Natural killer cell (primary cell): ENCODE results near the gene ANKRD13A. TPM values are rescaled to one million over a fixed set of nuclear protein-coding genes. Genes with fewer than 3 reads are reported as not detected.

Source experiments
- ATAC-seq, 3 donors: fragments of 150-1000 bp in 2 of 3; fragments of 200-7000 bp in 1 of 3; cut with Tn5 transposase; 1 replicate in 1 of 3; 2 replicates in 2 of 3; pipeline ENCODE4 v1.10.0; 2021; ENCODE audit warnings: mild to moderate bottlenecking in 2 of 3, moderate library complexity in 2 of 3
- DNase-seq, 2 donors: peaks; one replicate each; pipeline versions ENCODE4 v3.0.0 to v3.0.0-alpha.2; 2013 to 2021; ENCODE audit warnings: mixed read lengths in 1 of 2
- H3K27ac ChIP-seq: one replicate; pipeline ENCODE4 v1.5.1; 2013; ENCODE audit warnings: mild to moderate bottlenecking, low read length
- H3K27me3 ChIP-seq: one replicate; pipeline ENCODE4 v1.6.1; 2013; ENCODE audit warnings: low read length; ENCODE audit not compliant: control insufficient read depth, insufficient read depth
- H3K36me3 ChIP-seq: one replicate; pipeline ENCODE4 v1.6.1; 2013; ENCODE audit warnings: low read length; ENCODE audit not compliant: control insufficient read depth, insufficient read depth
- H3K4me1 ChIP-seq: one replicate; pipeline ENCODE4 v1.6.1; 2013; ENCODE audit warnings: low read length; ENCODE audit not compliant: control insufficient read depth, insufficient read depth
- H3K4me3 ChIP-seq: one replicate; pipeline ENCODE4 v1.5.1; 2013; ENCODE audit warnings: low read length
- H3K9me3 ChIP-seq: one replicate; pipeline ENCODE4 v1.6.1; 2013; ENCODE audit warnings: low read length; ENCODE audit not compliant: control insufficient read depth, insufficient read depth
- H3K27ac Mint-ChIP-seq, 2 donors: one replicate each; pipeline ENCODE4 v1.8.0; 2022; ENCODE audit warnings: mild to moderate bottlenecking in 2 of 2, mixed read lengths in 2 of 2, moderate library complexity in 1 of 2
- H3K27me3 Mint-ChIP-seq, 2 donors: one replicate each; pipeline ENCODE4 v1.8.0; 2022; ENCODE audit warnings: low read depth in 2 of 2, mixed read lengths in 2 of 2
- H3K36me3 Mint-ChIP-seq: one replicate; pipeline ENCODE4 v1.8.0; 2022; ENCODE audit warnings: mixed read lengths
- H3K4me1 Mint-ChIP-seq, 2 donors: one replicate each; pipeline ENCODE4 v1.8.0; 2022; ENCODE audit warnings: mixed read lengths in 2 of 2
- H3K4me3 Mint-ChIP-seq: one replicate; pipeline ENCODE4 v1.8.0; 2022; ENCODE audit warnings: mild to moderate bottlenecking, moderate library complexity, mixed read lengths
- H3K9me3 Mint-ChIP-seq, 2 donors: one replicate each; pipeline ENCODE4 v1.8.0; 2022; ENCODE audit warnings: mixed read lengths in 2 of 2
- CTCF ChIP-seq: fragments of 200-600 bp; IDR thresholded peaks from one replicate; pipeline ENCODE4 v1.8.0; 2022; ENCODE audit warnings: antibody characterized with exemption
- WGBS: methylation state at CpG from one replicate; pipeline ENCODE4 v1.1.7; 2013; ENCODE audit warnings: missing lambda C conversion rate; ENCODE audit not compliant: insufficient coverage; 5-methylcytosine and 5-hydroxymethylcytosine counted together
- intact Hi-C: fragments of 100-400 bp; cut with micrococcal nuclease; formaldehyde crosslinking; loops from one replicate; pipeline ENCODE4 v1.14.2; 2022
- total RNA-seq, 4 donors: library from RNA; stranded (reverse); fragments of 120-200 nt in 1 of 4; gene quantifications; one replicate each; pipeline versions ENCODE4 v1.2.3 to v1.2.4, GENCODE V29; 2013 to 2022

The ANKRD13A gene
- total RNA-seq, 3 donors from 2014 or later (not counting 1 experiment from before 2014, with no cell fraction given), result 74.9 to 93.6 (median 90.7) TPM

- H3K36me3 Mint-ChIP-seq, result no peaks in the 10 kb centered on the region
- H3K4me3 ChIP-seq, result peak overlapping the region; percentile 93
- no peaks in the 10 kb centered on the region for H3K9me3 ChIP-seq
- ATAC-seq (no peak), DNase-seq (no peak)
- no peaks in the 10 kb centered on the region for H3K9me3 Mint-ChIP-seq
- WGBS, result 0% methylated on average over 6 of the region's 6 CpGs
- H3K4me3 Mint-ChIP-seq, result peak overlapping the region; percentile 89
- H3K27me3 Mint-ChIP-seq, result no peaks in the 10 kb centered on the region
- intact Hi-C loops, result loop anchor here (5.0 to 10.0 kb wide), 5 partner anchors 52 to 423 kb away; partner anchors contain the start of genes C12orf76, FAM222A, GLTP and MMAB
- peak overlapping the region; percentile 90 for H3K27ac ChIP-seq
- no peaks in the 10 kb centered on the region for H3K27me3 ChIP-seq
- peaks cover 29% of the 10 kb centered on the region for H3K4me1 ChIP-seq
- no peak for TF ChIP-seq CTCF
- H3K36me3 ChIP-seq, result peaks cover 16% of the 10 kb centered on the region
- peak overlapping the region; percentile 82 for H3K27ac Mint-ChIP-seq
- peaks cover 52 to 68% of the 10 kb centered on the region in 2 donors for H3K4me1 Mint-ChIP-seq
These were observed 3.9 kb upstream of the ANKRD13A start for GRCh38 chr12:109995361-109995685.

GRCh38 chr12:109995686-109996482 is 3.3 kb upstream of the ANKRD13A start, which contains the start of gene GIT2:
Gene GIT2, minus strand, starts transcription at chr12:109996368. Its CDS starts 144 bp downstream, at chr12:109996224.
- peak; percentile 89 to 98 for DNase-seq
- intact Hi-C loops, result loop anchor here (5.0 to 10.0 kb wide), 5 partner anchors 51 to 424 kb away; partner anchors contain the start of genes C12orf76, FAM222A, GLTP and MMAB
- H3K9me3 Mint-ChIP-seq, result no peaks in the 10 kb centered on the region
- H3K36me3 Mint-ChIP-seq, result no peaks in the 10 kb centered on the region
- peak within 1 kb of the TSS; percentile 93 for H3K4me3 ChIP-seq
- H3K27me3 ChIP-seq, result no peaks in the 10 kb centered on the region
- peaks cover 53 to 67% of the 10 kb centered on the region in 2 donors for H3K4me1 Mint-ChIP-seq
- peak within 1 kb of the TSS; percentile 91 for H3K4me3 Mint-ChIP-seq
- H3K27ac Mint-ChIP-seq, result peak within 1 kb of the TSS; percentile 93 to 96
- no peaks in the 10 kb centered on the region for H3K27me3 Mint-ChIP-seq
- peak within 1 kb of the TSS; percentile 90 for H3K27ac ChIP-seq
- TF ChIP-seq CTCF, result no peak
- no peaks in the 10 kb centered on the region for H3K9me3 ChIP-seq
- peaks cover 11% of the 10 kb centered on the region for H3K36me3 ChIP-seq
- peaks cover 35% of the 10 kb centered on the region for H3K4me1 ChIP-seq
- ATAC-seq, result peak; percentile 67 to 83 (median 77)
- WGBS, result under 1% methylated on average over 65 of the region's 65 CpGs

GRCh38 chr12:109996483-109996853 is 2.8 kb upstream of the ANKRD13A start:
- Histone ChIP-seq H3K27me3 (no peaks in the 10 kb centered on the region), H3K9me3 (no peaks in the 10 kb centered on the region), H3K36me3 (peaks cover 7% of the 10 kb centered on the region), H3K27ac (peak overlapping the region; percentile 90), H3K4me1 (peaks cover 39% of the 10 kb centered on the region), H3K4me3 (peak overlapping the region; percentile 93)
- H3K27me3 Mint-ChIP-seq, result no peaks in the 10 kb centered on the region
- H3K27ac Mint-ChIP-seq, result peak overlapping the region; percentile 82
- H3K4me3 Mint-ChIP-seq, result peak overlapping the region; percentile 89
- no peak for DNase-seq
- intact Hi-C loops, result loop anchor here (5.0 to 10.0 kb wide), 5 partner anchors 51 to 424 kb away; partner anchors contain the start of genes C12orf76, FAM222A, GLTP and MMAB
- H3K9me3 Mint-ChIP-seq, result no peaks in the 10 kb centered on the region
- ATAC-seq, result no peak
- no peaks in the 10 kb centered on the region for H3K36me3 Mint-ChIP-seq
- TF ChIP-seq CTCF, result no peak
- peaks cover 55 to 68% of the 10 kb centered on the region in 2 donors for H3K4me1 Mint-ChIP-seq
- 50% methylated on average over 2 of the region's 2 CpGs for WGBS
